ENCODE results near the gene ZFP69B. TPM values are rescaled to one million over a fixed set of nuclear protein-coding genes. Genes with fewer than 3 reads are reported as not detected.

The ZFP69B gene
- total and polyA plus RNA-seq, 10 of the 15 experiments (the other 5 are each of a cell fraction or from before 2014, with no cell fraction given) = 1.3 to 5.7 (median 3.4) TPM

GRCh38 chr1:40423951-40424618 is 26.2 kb upstream of the ZFP69B start:
- WGBS (ENCODE audit: insufficient coverage, insufficient replicate concordance, low lambda C conversion rate, missing lambda C conversion rate) = over 99% methylated on average over 6 of the region's 6 CpGs
- Histone ChIP-seq H3K4me1 (ENCODE audit: control insufficient read depth, insufficient read depth, low read length) (no peaks in the 10 kb centered on the region; the same call in 1 of the 2 replicates), H2AFZ (ENCODE audit: control insufficient read depth, low read depth, low read length) (no peak overlapping the region), H4K20me1 (ENCODE audit: control insufficient read depth, insufficient read depth) (0 out of 2 replicates have a peak, but pooled peaks cover 3% of the 10 kb centered on the region), H3K27me3 (replicated peaks in 1 of 2; ENCODE audit: control insufficient read depth in 2 of 2, insufficient read depth in 2 of 2, low read length in 1 of 2) (no peaks in the 10 kb centered on the region), H3K9me3 (replicated peaks; ENCODE audit: control insufficient read depth, insufficient read depth, low read length) (no peaks in the 10 kb centered on the region; the same call in 2 of the 3 replicates), H3K4me3 (no peak overlapping the region), H3K9ac (ENCODE audit: control insufficient read depth, insufficient read depth, low read length) (no peak overlapping the region), H3K36me3 (ENCODE audit: control insufficient read depth in 2 of 2, insufficient read depth in 2 of 2, low read length in 1 of 2) (peaks cover 10 to 12% of the 10 kb centered on the region in 2 experiments), H3K27ac (ENCODE audit: control insufficient read depth, insufficient read depth) (no peak overlapping the region), H3K4me2 (ENCODE audit: control insufficient read depth, insufficient read depth) (no peak overlapping the region), H3K79me2 (ENCODE audit: control insufficient read depth, insufficient read depth, low read length) (no peaks in the 10 kb centered on the region)
- in situ Hi-C loops (cut with MboI) (no loop called here), intact Hi-C loops (cut with micrococcal nuclease; ENCODE audit: unreplicated experiment) (no loop called here)
- ChIA-PET RAD21 (ENCODE audit: unreplicated experiment) (no interaction called here), POLR2A (interaction anchor here (1.1 kb wide), 1 partner anchor 10 kb away, joined by 3 read pairs; no protein-coding TSS in a partner anchor), SMC1A (ENCODE audit: uncharacterized antibody, unreplicated experiment) (interaction anchor here (1.1 to 1.7 kb wide), 3 partner anchors 14 to 280 kb away, joined by 3 to 5 read pairs (median 4); no protein-coding TSS in a partner anchor), CTCF (interaction anchor here (1.0 to 5.5 kb wide), 5 partner anchors 15 to 345 kb away, joined by 3 to 31 read pairs (median 3); no protein-coding TSS in a partner anchor)
- TF ChIP-seq E2F4 (IDR thresholded peaks at IDR 0.05; ENCODE audit: low read depth, low read length) (no peak), ATF7 (IDR thresholded peaks at IDR 0.05; ENCODE audit: low read depth) (no peak), BCL3 (IDR thresholded peaks at IDR 0.05; ENCODE audit: borderline replicate concordance, insufficient read depth, low read depth, low read length, poor library complexity, severe bottlenecking) (peak; percentile 17), RAD51 (IDR thresholded peaks at IDR 0.05) (no peak), PML (IDR thresholded peaks at IDR 0.05; ENCODE audit: low read length) (peak; percentile 19; the same call in 1 of the 2 replicates), BMI1 (IDR thresholded peaks at IDR 0.05; ENCODE audit: borderline replicate concordance) (no peak), RAD21 (IDR thresholded peaks at IDR 0.05; ENCODE audit: insufficient read depth, low read depth, low read length) (no peak)
- no peak for ATAC-seq
- no TSS peak for BruUV-seq (replicated peaks)
- no peak for DNase-seq (ENCODE audit: low read depth, low spot score)
- FAIRE-seq = no peak

Measured in GM12878 (cell line).